Liver (tissue), 9 donors: ENCODE results near the gene LARGE1. TPM values are rescaled to one million over a fixed set of nuclear protein-coding genes. Genes with fewer than 3 reads are reported as not detected.

Experiments
- DNase-seq: peaks from one replicate; pipeline ENCODE4 v3.0.0-alpha.2; 2017; ENCODE audit warnings: low spot score
- H3K27ac ChIP-seq, 2 donors: one replicate each; pipeline ENCODE4 v1.7.0; 2013; ENCODE audit warnings: inconsistent platforms in 2 of 2, low read length in 2 of 2, control low read depth in 1 of 2, low read depth in 1 of 2, mild to moderate bottlenecking in 1 of 2
- H3K27me3 ChIP-seq, 4 donors: one replicate each; pipeline versions ENCODE4 v1.6.1 to v1.7.0; 2013; ENCODE audit warnings: low read length in 3 of 4, inconsistent platforms in 1 of 4, mild to moderate bottlenecking in 1 of 4, moderate library complexity in 1 of 4; ENCODE audit not compliant: control insufficient read depth in 4 of 4, insufficient read depth in 4 of 4
- H3K36me3 ChIP-seq, 4 donors: one replicate each; pipeline versions ENCODE4 v1.6.1 to v1.7.0; 2013; ENCODE audit warnings: low read length in 3 of 4, mild to moderate bottlenecking in 3 of 4, low read depth in 1 of 4, moderate library complexity in 1 of 4; ENCODE audit not compliant: control insufficient read depth in 4 of 4, insufficient read depth in 3 of 4
- H3K4me1 ChIP-seq, 4 donors: one replicate each; pipeline versions ENCODE4 v1.6.1 to v1.7.0; 2013; ENCODE audit warnings: low read length in 3 of 4, mild to moderate bottlenecking in 3 of 4, moderate library complexity in 1 of 4; ENCODE audit not compliant: control insufficient read depth in 4 of 4, insufficient read depth in 4 of 4
- H3K4me3 ChIP-seq, 3 donors: one replicate each; pipeline versions ENCODE4 v1.6.1 to v1.7.0; 2013; ENCODE audit warnings: low read length in 3 of 3, control low read depth in 1 of 3, low read depth in 1 of 3, mild to moderate bottlenecking in 1 of 3
- H3K9ac ChIP-seq, 2 donors: one replicate each; pipeline ENCODE4 v1.7.0; 2013; ENCODE audit warnings: low read length in 2 of 2, mild to moderate bottlenecking in 2 of 2, moderate library complexity in 2 of 2, control low read depth in 1 of 2, low read depth in 1 of 2
- H3K9me3 ChIP-seq, 4 donors: one replicate each; pipeline versions ENCODE4 v1.6.1 to v1.7.0; 2013; ENCODE audit warnings: low read length in 3 of 4; ENCODE audit not compliant: control insufficient read depth in 4 of 4
- EGR1 ChIP-seq, 2 donors: IDR thresholded peaks; 2 replicates each; pipeline ENCODE4 v1.6.1; 2016 to 2018; ENCODE audit warnings: antibody characterized with exemption in 2 of 2, low read depth in 2 of 2
- FOXA1 ChIP-seq: IDR thresholded peaks from 2 replicates; pipeline ENCODE4 v1.6.1; 2016; ENCODE audit warnings: antibody characterized with exemption
- FOXA2 ChIP-seq: IDR thresholded peaks from 2 replicates; pipeline ENCODE4 v1.6.1; 2016; ENCODE audit warnings: antibody characterized with exemption
- HNF4A ChIP-seq, 2 donors: conservative IDR thresholded peaks; 2 replicates each; pipeline ENCODE4 v1.6.1; 2016; ENCODE audit warnings: antibody characterized with exemption in 2 of 2, mild to moderate bottlenecking in 2 of 2
- HNF4G ChIP-seq: IDR thresholded peaks from 2 replicates; pipeline ENCODE4 v1.6.1; 2016; ENCODE audit warnings: antibody characterized with exemption
- JUND ChIP-seq, 2 donors: IDR thresholded peaks; 2 replicates each; pipeline ENCODE4 v1.6.1; 2016; ENCODE audit warnings: antibody characterized with exemption in 2 of 2
- RAD21 ChIP-seq, 2 donors: IDR thresholded peaks; 2 replicates each; pipeline ENCODE4 v1.6.1; 2016; ENCODE audit warnings: antibody characterized with exemption in 2 of 2, mild to moderate bottlenecking in 2 of 2
- RXRA ChIP-seq, 2 donors: IDR thresholded peaks; 2 replicates each; pipeline ENCODE4 v1.6.1; 2017 to 2018; ENCODE audit warnings: antibody characterized with exemption in 2 of 2, mild to moderate bottlenecking in 1 of 2
- SP1 ChIP-seq: IDR thresholded peaks from 2 replicates; pipeline ENCODE4 v1.6.1; 2018; ENCODE audit warnings: antibody characterized with exemption, mild to moderate bottlenecking
- TAF1 ChIP-seq: conservative IDR thresholded peaks from 2 replicates; pipeline ENCODE4 v1.6.1; 2016; ENCODE audit warnings: antibody characterized with exemption, mild to moderate bottlenecking
- YY1 ChIP-seq: IDR thresholded peaks from 2 replicates; pipeline ENCODE4 v1.6.1; 2016; ENCODE audit warnings: antibody characterized with exemption, mild to moderate bottlenecking
- WGBS: extraction: QIAGEN DNeasy Blood & Tissue Kit; methylation state at CpG from one replicate; pipeline ENCODE4 v1.1.7; 2013; 5-methylcytosine and 5-hydroxymethylcytosine counted together
- polyA plus RNA-seq, 2 donors: library from polyadenylated mRNA; stranded (reverse) in 1 of 2; unstranded in 1 of 2; fragments of 200-250 nt in 1 of 2; fragments of >200 nt in 1 of 2; fragmentation: Nextera tagmentation in 1 of 2; extraction: Ambion mirVana in 1 of 2; gene quantifications; one replicate each; pipeline versions ENCODE4 v1.2.1 to v1.2.3, GENCODE V29; 2013 to 2015
- total RNA-seq, 2 donors: library from RNA; depleted of rRNA; stranded (reverse); fragments of >200 nt; gene quantifications; one replicate each; pipeline ENCODE4 v1.2.3, GENCODE V29; 2014
- TF ChIP-seq, protein P1 (sequence below): IDR thresholded peaks from 2 replicates; pipeline ENCODE4 v1.6.1; 2016; ENCODE audit warnings: antibody characterized with exemption
- TF ChIP-seq, protein P2 (sequence below): fragments of 150-350 bp; IDR thresholded peaks from 2 replicates; pipeline ENCODE4 v1.5.1; 2017; ENCODE audit warnings: improper control_type of control experiment, low read depth, low read length; ENCODE audit not compliant: missing input control
- TF ChIP-seq, protein P3 (sequence below): IDR thresholded peaks from 2 replicates; pipeline ENCODE4 v1.6.1; 2016; ENCODE audit warnings: antibody characterized with exemption
- TF ChIP-seq, protein P4 (sequence below): IDR thresholded peaks from 2 replicates; pipeline ENCODE4 v1.6.1; 2016; ENCODE audit warnings: antibody characterized with exemption
- TF ChIP-seq, protein P5 (sequence below): IDR thresholded peaks from 2 replicates; pipeline ENCODE4 v1.6.1; 2016; ENCODE audit warnings: antibody characterized with exemption, mild to moderate bottlenecking
- donor health status: healthy.
- donor health status: healthy.
- donor health status: healthy.
- donor health status: healthy.
- donor health status: healthy.

LARGE1 gene
- total and polyA plus RNA-seq, 4 donors, result 2.3 to 14.1 (median 5.7) TPM

DNA sequence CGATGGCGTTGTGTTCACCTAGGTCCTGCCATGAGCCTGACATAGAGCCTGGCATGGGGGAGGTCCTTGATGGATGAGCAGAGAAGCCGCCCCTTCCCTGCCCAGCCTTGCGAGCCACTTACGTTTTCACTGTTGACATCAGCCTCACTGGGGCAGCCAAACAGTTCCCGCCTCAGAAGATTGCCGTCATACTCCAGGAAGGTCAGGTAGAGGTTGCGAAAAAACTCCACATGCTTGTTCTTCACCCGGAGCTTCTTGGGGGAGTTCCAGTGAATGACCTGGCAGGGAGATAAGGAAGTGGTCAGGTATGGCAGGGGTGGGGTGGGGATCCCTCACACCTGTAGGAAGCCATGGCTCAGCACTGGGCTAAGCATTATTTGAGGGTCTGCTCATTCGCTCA lies 582.8 kb downstream of the LARGE1 start:
- no peaks in the 10 kb centered on the region for H3K36me3 ChIP-seq
- H3K4me1 ChIP-seq, result peaks cover 2 to 18% (median 10%) of the 10 kb centered on the region in 4 donors
- H3K9me3 ChIP-seq, result no peaks in the 10 kb centered on the region
- TF ChIP-seq JUND (IDR thresholded peaks at IDR 0.05) (no peak), FOXA2 (peak; percentile 26), SP1 (peak; percentile 32), FOXA1 (no peak), RXRA (IDR thresholded peaks at IDR 0.05) (peak; percentile 57 to 74), YY1 (no peak), RAD21 (IDR thresholded peaks at IDR 0.05) (no peak), EGR1 (IDR thresholded peaks at IDR 0.05; ENCODE audit: low read depth in 2 of 2) (no peak), HNF4G (no peak), TAF1 (no peak), HNF4A (conservative IDR thresholded peaks at IDR 0.05) (peak; percentile 30 to 57)
- TF ChIP-seq, protein P1, sequence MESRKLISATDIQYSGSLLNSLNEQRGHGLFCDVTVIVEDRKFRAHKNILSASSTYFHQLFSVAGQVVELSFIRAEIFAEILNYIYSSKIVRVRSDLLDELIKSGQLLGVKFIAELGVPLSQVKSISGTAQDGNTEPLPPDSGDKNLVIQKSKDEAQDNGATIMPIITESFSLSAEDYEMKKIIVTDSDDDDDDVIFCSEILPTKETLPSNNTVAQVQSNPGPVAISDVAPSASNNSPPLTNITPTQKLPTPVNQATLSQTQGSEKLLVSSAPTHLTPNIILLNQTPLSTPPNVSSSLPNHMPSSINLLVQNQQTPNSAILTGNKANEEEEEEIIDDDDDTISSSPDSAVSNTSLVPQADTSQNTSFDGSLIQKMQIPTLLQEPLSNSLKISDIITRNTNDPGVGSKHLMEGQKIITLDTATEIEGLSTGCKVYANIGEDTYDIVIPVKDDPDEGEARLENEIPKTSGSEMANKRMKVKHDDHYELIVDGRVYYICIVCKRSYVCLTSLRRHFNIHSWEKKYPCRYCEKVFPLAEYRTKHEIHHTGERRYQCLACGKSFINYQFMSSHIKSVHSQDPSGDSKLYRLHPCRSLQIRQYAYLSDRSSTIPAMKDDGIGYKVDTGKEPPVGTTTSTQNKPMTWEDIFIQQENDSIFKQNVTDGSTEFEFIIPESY, result no peak
- TF ChIP-seq, protein P2, sequence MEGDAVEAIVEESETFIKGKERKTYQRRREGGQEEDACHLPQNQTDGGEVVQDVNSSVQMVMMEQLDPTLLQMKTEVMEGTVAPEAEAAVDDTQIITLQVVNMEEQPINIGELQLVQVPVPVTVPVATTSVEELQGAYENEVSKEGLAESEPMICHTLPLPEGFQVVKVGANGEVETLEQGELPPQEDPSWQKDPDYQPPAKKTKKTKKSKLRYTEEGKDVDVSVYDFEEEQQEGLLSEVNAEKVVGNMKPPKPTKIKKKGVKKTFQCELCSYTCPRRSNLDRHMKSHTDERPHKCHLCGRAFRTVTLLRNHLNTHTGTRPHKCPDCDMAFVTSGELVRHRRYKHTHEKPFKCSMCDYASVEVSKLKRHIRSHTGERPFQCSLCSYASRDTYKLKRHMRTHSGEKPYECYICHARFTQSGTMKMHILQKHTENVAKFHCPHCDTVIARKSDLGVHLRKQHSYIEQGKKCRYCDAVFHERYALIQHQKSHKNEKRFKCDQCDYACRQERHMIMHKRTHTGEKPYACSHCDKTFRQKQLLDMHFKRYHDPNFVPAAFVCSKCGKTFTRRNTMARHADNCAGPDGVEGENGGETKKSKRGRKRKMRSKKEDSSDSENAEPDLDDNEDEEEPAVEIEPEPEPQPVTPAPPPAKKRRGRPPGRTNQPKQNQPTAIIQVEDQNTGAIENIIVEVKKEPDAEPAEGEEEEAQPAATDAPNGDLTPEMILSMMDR, result no peak
- TF ChIP-seq, protein P3, sequence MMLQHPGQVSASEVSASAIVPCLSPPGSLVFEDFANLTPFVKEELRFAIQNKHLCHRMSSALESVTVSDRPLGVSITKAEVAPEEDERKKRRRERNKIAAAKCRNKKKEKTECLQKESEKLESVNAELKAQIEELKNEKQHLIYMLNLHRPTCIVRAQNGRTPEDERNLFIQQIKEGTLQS, result no peak
- TF ChIP-seq, protein P4, sequence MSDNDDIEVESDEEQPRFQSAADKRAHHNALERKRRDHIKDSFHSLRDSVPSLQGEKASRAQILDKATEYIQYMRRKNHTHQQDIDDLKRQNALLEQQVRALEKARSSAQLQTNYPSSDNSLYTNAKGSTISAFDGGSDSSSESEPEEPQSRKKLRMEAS, result no peak
- H3K27me3 ChIP-seq, result no peaks in the 10 kb centered on the region
- no peak overlapping the region for H3K4me3 ChIP-seq
- H3K27ac ChIP-seq, result peak overlapping the region in 1 of 2 donors; percentile 28
- 62% methylated on average over 10 of the region's 10 CpGs for WGBS
- DNase-seq, result no peak
- no peak overlapping the region for H3K9ac ChIP-seq

DNA sequence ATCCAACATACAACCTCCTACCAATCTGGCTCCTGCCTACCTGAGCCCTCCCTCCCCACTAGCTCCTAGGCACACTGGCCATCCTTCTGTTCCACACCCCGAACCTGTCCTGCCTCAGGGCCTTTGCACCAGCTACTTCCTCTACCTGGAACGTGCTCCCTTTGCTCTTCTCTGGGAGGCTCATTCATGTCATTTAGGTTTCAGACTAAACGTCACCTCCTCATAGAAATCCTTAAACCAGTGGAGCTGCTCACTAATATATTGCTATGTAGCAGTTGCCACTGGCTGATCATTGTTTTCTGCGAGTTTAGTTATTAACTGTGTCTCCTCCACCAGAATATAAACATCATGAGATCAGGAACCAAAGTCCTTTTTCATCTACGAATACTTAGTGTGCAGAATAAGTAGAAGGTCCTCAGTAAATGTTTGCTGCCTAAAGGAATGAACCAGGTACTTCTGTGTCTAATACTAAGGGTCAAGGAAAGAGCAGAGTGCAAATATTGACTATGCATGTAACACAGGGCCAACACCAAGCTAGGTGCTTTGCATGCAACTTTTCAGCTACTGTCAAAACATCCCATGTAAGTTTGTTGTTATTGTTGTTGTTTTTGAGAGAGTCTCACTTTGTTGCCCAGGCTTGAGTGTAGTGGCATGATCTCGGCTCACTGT lies 584.5 kb downstream of the LARGE1 start:
- no peak for DNase-seq
- Histone ChIP-seq H3K9ac (no peak overlapping the region), H3K9me3 (no peaks in the 10 kb centered on the region), H3K27ac (peak overlapping the region; percentile 51 to 80), H3K4me1 (peaks cover 2 to 18% (median 10%) of the 10 kb centered on the region in 4 donors), H3K36me3 (no peaks in the 10 kb centered on the region), H3K27me3 (no peaks in the 10 kb centered on the region), H3K4me3 (no peak overlapping the region)
- 40% methylated on average over 6 of the region's 6 CpGs for WGBS
- TF ChIP-seq EGR1 (IDR thresholded peaks at IDR 0.05; ENCODE audit: low read depth in 2 of 2) (no peak), FOXA1 (peak; percentile 71), YY1 (peak; percentile 58), HNF4A (conservative IDR thresholded peaks at IDR 0.05) (peak; percentile 93 to 94), FOXA2 (peak; percentile 79), JUND (IDR thresholded peaks at IDR 0.05) (peak; percentile 73 to 74), RXRA (IDR thresholded peaks at IDR 0.05) (peak; percentile 86 to 87), HNF4G (peak; percentile 89)
- TF ChIP-seq, protein P3, result peak; percentile 34
- TF ChIP-seq, protein P4, result peak; percentile 33
- TF ChIP-seq, protein P2, result no peak
- TF ChIP-seq, protein P5, sequence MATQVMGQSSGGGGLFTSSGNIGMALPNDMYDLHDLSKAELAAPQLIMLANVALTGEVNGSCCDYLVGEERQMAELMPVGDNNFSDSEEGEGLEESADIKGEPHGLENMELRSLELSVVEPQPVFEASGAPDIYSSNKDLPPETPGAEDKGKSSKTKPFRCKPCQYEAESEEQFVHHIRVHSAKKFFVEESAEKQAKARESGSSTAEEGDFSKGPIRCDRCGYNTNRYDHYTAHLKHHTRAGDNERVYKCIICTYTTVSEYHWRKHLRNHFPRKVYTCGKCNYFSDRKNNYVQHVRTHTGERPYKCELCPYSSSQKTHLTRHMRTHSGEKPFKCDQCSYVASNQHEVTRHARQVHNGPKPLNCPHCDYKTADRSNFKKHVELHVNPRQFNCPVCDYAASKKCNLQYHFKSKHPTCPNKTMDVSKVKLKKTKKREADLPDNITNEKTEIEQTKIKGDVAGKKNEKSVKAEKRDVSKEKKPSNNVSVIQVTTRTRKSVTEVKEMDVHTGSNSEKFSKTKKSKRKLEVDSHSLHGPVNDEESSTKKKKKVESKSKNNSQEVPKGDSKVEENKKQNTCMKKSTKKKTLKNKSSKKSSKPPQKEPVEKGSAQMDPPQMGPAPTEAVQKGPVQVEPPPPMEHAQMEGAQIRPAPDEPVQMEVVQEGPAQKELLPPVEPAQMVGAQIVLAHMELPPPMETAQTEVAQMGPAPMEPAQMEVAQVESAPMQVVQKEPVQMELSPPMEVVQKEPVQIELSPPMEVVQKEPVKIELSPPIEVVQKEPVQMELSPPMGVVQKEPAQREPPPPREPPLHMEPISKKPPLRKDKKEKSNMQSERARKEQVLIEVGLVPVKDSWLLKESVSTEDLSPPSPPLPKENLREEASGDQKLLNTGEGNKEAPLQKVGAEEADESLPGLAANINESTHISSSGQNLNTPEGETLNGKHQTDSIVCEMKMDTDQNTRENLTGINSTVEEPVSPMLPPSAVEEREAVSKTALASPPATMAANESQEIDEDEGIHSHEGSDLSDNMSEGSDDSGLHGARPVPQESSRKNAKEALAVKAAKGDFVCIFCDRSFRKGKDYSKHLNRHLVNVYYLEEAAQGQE, result no peak
- TF ChIP-seq, protein P1, result no peak
